ENCODE data around the gene RAB44. TPM values are rescaled to one million over a fixed set of nuclear protein-coding genes. Genes with fewer than 3 reads are reported as not detected.

The RAB44 gene
- total RNA-seq, 1 experiment from 2014 or later, result not detected

GRCh38 chr6:36765594-36766398 lies 68.2 kb downstream of the RAB44 start:
- Mint-ChIP-seq H3K9me3 (no peaks in the 10 kb centered on the region), H3K36me3 (ENCODE audit: insufficient read depth in 1 of 3, low read depth in 3 of 3) (no peaks in the 10 kb centered on the region), H3K27ac (0 out of 7 replicates have a peak overlapping the region, but pooled peaks of 1 of the 3 experiments have one; percentile 35), H3K4me3 (no peak overlapping the region; a peak in 1 of 5 replicates), H3K27me3 (ENCODE audit: low read depth) (peaks cover 2% of the 10 kb centered on the region), H3K4me1 (peaks cover 15 to 40% of the 10 kb centered on the region in 2 experiments)
- Histone ChIP-seq H4K5ac (ENCODE audit: insufficient read length, low read depth, low read length) (no peak overlapping the region), H2AFZ (ENCODE audit: low read length) (no peak overlapping the region), H3K4ac (ENCODE audit: low read depth, low read length) (no peak overlapping the region), H3K79me1 (ENCODE audit: insufficient read depth, low read depth, low read length, poor library complexity, severe bottlenecking) (no peaks in the 10 kb centered on the region), H3K9ac (ENCODE audit: extremely low read depth, insufficient read length, low read length) (no peak overlapping the region), H2BK120ac (ENCODE audit: low read depth, low read length, poor library complexity, severe bottlenecking) (no peak overlapping the region), H3T11ph (ENCODE audit: low read length) (no peak overlapping the region), H3K23ac (ENCODE audit: insufficient read length, low read depth, low read length) (no peak overlapping the region), H4K8ac (replicated peaks; ENCODE audit: insufficient read length, low read depth, low read length) (no peak overlapping the region), H4K91ac (ENCODE audit: insufficient read length, low read depth, low read length) (no peak overlapping the region), H3K18ac (ENCODE audit: insufficient read length, low read depth, low read length) (no peak overlapping the region), H3K56ac (ENCODE audit: insufficient read length, low read depth, low read length) (no peak overlapping the region), H3K9me3 (ENCODE audit: control insufficient read depth, low read depth, low read length) (no peaks in the 10 kb centered on the region), H3K23me2 (ENCODE audit: insufficient read length, low read depth, low read length, poor library complexity, severe bottlenecking) (no peaks in the 10 kb centered on the region), H2BK5ac (ENCODE audit: insufficient read length, low read length) (no peak overlapping the region), H3K27ac (ENCODE audit: insufficient read length, low read depth, low read length) (no peak overlapping the region), H3K79me2 (ENCODE audit: insufficient read depth, low read length) (no peaks in the 10 kb centered on the region), H4K20me1 (ENCODE audit: control insufficient read depth, insufficient read depth, insufficient read length) (no peaks in the 10 kb centered on the region), H3K14ac (ENCODE audit: insufficient read depth, low read length) (no peak overlapping the region), H2AK5ac (ENCODE audit: insufficient read length, low read length) (no peak overlapping the region), H3K4me1 (ENCODE audit: insufficient read depth, low read length) (no peaks in the 10 kb centered on the region), H2BK15ac (ENCODE audit: low read depth, low read length) (no peak overlapping the region), H3K4me2 (ENCODE audit: insufficient read depth, insufficient read length, low read length) (no peak overlapping the region), H2BK12ac (ENCODE audit: insufficient read length, low read depth, low read length) (no peak overlapping the region), H3K27me3 (ENCODE audit: insufficient read depth, low read length) (no peaks in the 10 kb centered on the region), H2BK20ac (ENCODE audit: low read depth, low read length, poor library complexity, severe bottlenecking) (no peak overlapping the region)
- DNase-seq, result peak; percentile 85
- no CpG with 5 or more reads among the region's 17 CpGs for WGBS (ENCODE audit: extremely low coverage, insufficient read length, low lambda C conversion rate)
- TF ChIP-seq CTCF (conservative IDR thresholded peaks at IDR 0.05), result peak; percentile 96
